ENCODE data around the gene THBS2. TPM values are rescaled to one million over a fixed set of nuclear protein-coding genes. Genes with fewer than 3 reads are reported as not detected.

The THBS2 gene
- total RNA-seq, 2 experiments from 2014 or later, result not detected

DNA sequence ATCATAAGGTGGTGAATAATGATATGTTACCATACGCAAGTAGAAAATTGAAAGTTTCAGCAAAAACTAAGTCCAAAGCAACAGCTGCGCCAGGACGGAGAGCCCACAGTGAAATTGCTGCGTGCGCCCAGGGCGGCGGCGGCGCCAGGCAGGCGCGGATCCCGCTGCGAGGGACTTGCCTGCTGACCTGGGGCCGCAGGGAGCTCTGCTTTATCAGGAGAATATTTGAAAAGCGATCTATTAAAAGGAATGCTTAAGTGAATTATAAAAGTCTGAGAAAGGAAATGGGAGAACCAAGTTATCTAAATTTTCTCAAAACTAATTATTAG lies 85.4 kb downstream of the THBS2 start:
- H3K4me3 Mint-ChIP-seq, result no peak overlapping the region
- CTCF ChIA-PET, result interaction anchor here (0.6 kb wide), 1 partner anchor 1439 kb away, joined by 3 read pairs; no protein-coding TSS in a partner anchor
- no peaks in the 10 kb centered on the region for H3K4me1 Mint-ChIP-seq (ENCODE audit: low read depth)
- H3K27ac Mint-ChIP-seq, result no peak overlapping the region
- intact Hi-C loops (cut with micrococcal nuclease), result no loop called here
- H3K36me3 Mint-ChIP-seq (ENCODE audit: low read depth), result no peaks in the 10 kb centered on the region
- no peaks in the 10 kb centered on the region for H3K27me3 Mint-ChIP-seq (ENCODE audit: low read depth)
- DNase-seq, result no peak
- H3K9me3 Mint-ChIP-seq, result no peaks in the 10 kb centered on the region

DNA sequence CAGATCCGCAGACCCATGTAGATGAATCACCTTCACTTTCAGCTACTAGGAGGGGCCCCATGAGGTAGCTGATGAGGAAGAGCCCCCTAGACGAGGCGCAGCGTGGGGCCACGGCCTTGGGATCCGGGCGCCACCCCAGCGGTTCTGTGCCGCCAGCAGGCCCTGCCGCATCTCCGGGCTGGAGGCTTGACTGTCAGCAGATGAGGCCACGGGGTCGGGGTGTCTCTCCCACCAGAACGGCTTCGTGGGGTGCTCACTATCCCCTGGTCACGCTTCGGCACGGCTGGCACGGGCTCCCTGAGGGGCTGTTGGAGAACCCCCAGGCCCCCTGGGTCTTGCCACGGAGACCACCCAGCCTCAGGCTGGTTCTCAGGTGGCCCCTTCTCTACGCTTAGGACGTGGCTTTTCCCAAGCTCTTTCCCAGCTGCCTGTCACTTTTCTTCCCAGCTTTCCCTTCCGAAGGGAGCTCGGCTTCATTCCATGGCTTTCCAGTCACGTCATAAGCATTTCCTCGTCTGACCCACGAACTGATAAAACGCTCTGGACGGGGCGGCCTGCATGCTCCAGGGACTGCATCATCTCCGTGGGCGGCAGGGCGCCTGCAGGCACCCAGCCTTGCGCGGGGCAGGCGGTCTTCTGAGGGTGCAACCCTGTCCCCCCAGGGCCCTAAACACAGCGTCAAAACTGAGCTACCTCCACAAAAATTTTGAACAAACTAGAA lies 85.9 kb downstream of the THBS2 start:
- Mint-ChIP-seq H3K4me3 (no peak overlapping the region), H3K27ac (no peak overlapping the region), H3K9me3 (no peaks in the 10 kb centered on the region), H3K4me1 (ENCODE audit: low read depth) (no peaks in the 10 kb centered on the region), H3K36me3 (ENCODE audit: low read depth) (no peaks in the 10 kb centered on the region), H3K27me3 (ENCODE audit: low read depth) (no peaks in the 10 kb centered on the region)
- CTCF ChIA-PET, result interaction anchor here (0.6 kb wide), 1 partner anchor 1440 kb away, joined by 3 read pairs; no protein-coding TSS in a partner anchor
- intact Hi-C loops (cut with micrococcal nuclease), result no loop called here
- no peak for DNase-seq

DNA sequence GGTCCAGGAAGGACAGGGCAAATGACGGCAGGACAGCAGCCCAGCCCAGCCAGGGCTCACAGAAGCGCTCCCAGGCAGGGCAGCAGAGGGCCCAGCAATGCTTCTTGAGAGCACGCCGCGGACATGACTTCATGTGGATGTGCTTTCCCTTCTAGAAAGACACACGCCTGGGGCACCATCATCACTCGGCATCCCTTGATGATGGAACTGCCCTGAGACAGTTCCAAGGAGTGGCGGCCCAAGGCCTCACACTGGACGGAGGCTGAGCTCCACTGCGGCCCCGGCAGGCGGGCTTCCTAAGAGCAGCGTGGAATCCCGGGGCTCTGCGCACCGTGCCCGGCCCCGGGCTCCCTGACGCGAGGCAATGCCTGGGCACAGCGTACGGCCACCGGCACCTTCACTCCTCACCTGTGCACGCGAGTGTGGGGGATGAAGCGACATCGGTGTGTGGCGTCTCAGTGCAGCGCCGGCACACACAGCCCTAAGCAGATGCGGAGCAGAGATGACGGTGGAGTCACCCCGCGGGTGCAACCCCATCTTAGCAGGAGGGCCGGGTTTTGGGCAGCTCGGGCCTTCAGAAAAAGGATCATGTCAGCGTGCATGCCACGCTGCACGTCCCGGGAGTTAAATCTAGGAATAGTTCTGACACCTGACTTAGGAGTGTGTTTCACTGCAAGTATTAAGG lies 86.6 kb downstream of the THBS2 start:
- no peaks in the 10 kb centered on the region for H3K36me3 Mint-ChIP-seq (ENCODE audit: low read depth)
- no peak overlapping the region for H3K4me3 Mint-ChIP-seq
- H3K27me3 Mint-ChIP-seq (ENCODE audit: low read depth), result no peaks in the 10 kb centered on the region
- H3K27ac Mint-ChIP-seq, result no peak overlapping the region
- H3K4me1 Mint-ChIP-seq (ENCODE audit: low read depth), result no peaks in the 10 kb centered on the region
- H3K9me3 Mint-ChIP-seq, result no peaks in the 10 kb centered on the region
- DNase-seq, result no peak
- CTCF ChIA-PET, result no interaction called here
- intact Hi-C loops (cut with micrococcal nuclease), result no loop called here
